Measurements from ENCODE around the gene MYL12B.
"Not testable (repeated sequence)": the region's sequence is repeated elsewhere in the genome, so short reads cannot be mapped to it uniquely, and the experiment has no call there.

MYL12B gene

GRCh38 chr18:3261373-3262233, at the start of gene MYL12B:
MYL12B (plus strand) TSS chr18:3262133; CDS start chr18:3272899, 10,766 bp downstream.
- DNase-seq = peak; percentile 79

GRCh38 chr18:3212657-3213056, 49.3 kb upstream of the MYL12B start:
- DNase-seq = no peak

GRCh38 chr18:3213300-3214059, 48.5 kb upstream of the MYL12B start:
- no peak for DNase-seq

GRCh38 chr18:3214855-3215637, 46.9 kb upstream of the MYL12B start:
- no peak for DNase-seq

- no peak for DNase-seq
These were observed 44.9 kb upstream of the MYL12B start for GRCh38 chr18:3216987-3217386.

- no peak for DNase-seq
These were observed 43.8 kb upstream of the MYL12B start for GRCh38 chr18:3217948-3218647.

GRCh38 chr18:3218819-3219218, 43.1 kb upstream of the MYL12B start:
- no peak for DNase-seq

GRCh38 chr18:3219241-3219630, 42.7 kb upstream of the MYL12B start:
- no peak for DNase-seq

GRCh38 chr18:3219631-3220335, 42.1 kb upstream of the MYL12B start, which contains the start of gene MYOM1:
MYOM1 (minus strand) TSS chr18:3219968; CDS start chr18:3215223, 4,745 bp downstream.
- no peak for DNase-seq

GRCh38 chr18:3220868-3221267, 41.1 kb upstream of the MYL12B start:
- DNase-seq = not testable (repeated sequence)

- DNase-seq = no peak
These were observed 40.4 kb upstream of the MYL12B start for GRCh38 chr18:3221496-3221895.

GRCh38 chr18:3223356-3223755, 38.6 kb upstream of the MYL12B start:
- no peak for DNase-seq

GRCh38 chr18:3224223-3224622, 37.7 kb upstream of the MYL12B start:
- no peak for DNase-seq

- DNase-seq = no peak
These were observed 36.3 kb upstream of the MYL12B start for GRCh38 chr18:3225588-3225987.

GRCh38 chr18:3226048-3226447, 35.9 kb upstream of the MYL12B start:
- DNase-seq = no peak

GRCh38 chr18:3230401-3231334, 31.3 kb upstream of the MYL12B start:
- no peak for DNase-seq

GRCh38 chr18:3233004-3233403, 28.9 kb upstream of the MYL12B start:
- DNase-seq = no peak

GRCh38 chr18:3233433-3234168, 28.3 kb upstream of the MYL12B start:
- DNase-seq = no peak

- no peak for DNase-seq
These were observed 27.5 kb upstream of the MYL12B start for GRCh38 chr18:3234457-3234856.

GRCh38 chr18:3235846-3236245, 26.1 kb upstream of the MYL12B start:
- DNase-seq = no peak

All from NCI-H345 (cell line).